ENCODE data around the gene DUSP7. TPM values are rescaled to one million over a fixed set of nuclear protein-coding genes. Genes with fewer than 3 reads are reported as not detected.
"Not testable (repeated sequence)": the region's sequence is repeated elsewhere in the genome, so short reads cannot be mapped to it uniquely, and the experiment has no call there.

DUSP7 gene
- total RNA-seq, 1 donor from 2014 or later, result 30.3 TPM

GRCh38 chr3:52033748-52034147 is 22.6 kb downstream of the DUSP7 start:
- not testable (repeated sequence) for H3K27me3 Mint-ChIP-seq (ENCODE audit: low read depth)

GRCh38 chr3:52032702-52033408 is 23.5 kb downstream of the DUSP7 start:
- intact Hi-C loops (cut with micrococcal nuclease), result no loop called here
- Mint-ChIP-seq H3K4me1 (ENCODE audit: low read depth) (no peaks in the 10 kb centered on the region), H3K4me3 (ENCODE audit: low read depth) (no peak overlapping the region), H3K27ac (no peak overlapping the region), H3K27me3 (ENCODE audit: low read depth) (no peaks in the 10 kb centered on the region), H3K36me3 (ENCODE audit: low read depth) (no peaks in the 10 kb centered on the region), H3K9me3 (no peaks in the 10 kb centered on the region)
- DNase-seq (ENCODE audit: low spot score), result no peak

More at GRCh38 chr3:52033748-52034147, 22.6 kb downstream of the DUSP7 start:
- intact Hi-C loops (cut with micrococcal nuclease); H3K27ac Mint-ChIP-seq; H3K9me3 Mint-ChIP-seq; DNase-seq (ENCODE audit: low spot score); H3K36me3 Mint-ChIP-seq (ENCODE audit: low read depth); H3K4me1 Mint-ChIP-seq (ENCODE audit: low read depth); H3K4me3 Mint-ChIP-seq (ENCODE audit: low read depth): not testable (repeated sequence)

- intact Hi-C loops (cut with micrococcal nuclease), result no loop called here
- no peak overlapping the region for H3K4me3 Mint-ChIP-seq (ENCODE audit: low read depth)
- no peaks in the 10 kb centered on the region for H3K4me1 Mint-ChIP-seq (ENCODE audit: low read depth)
- no peak overlapping the region for H3K27ac Mint-ChIP-seq
- DNase-seq (ENCODE audit: low spot score), result no peak
- no peaks in the 10 kb centered on the region for H3K9me3 Mint-ChIP-seq
- H3K27me3 Mint-ChIP-seq (ENCODE audit: low read depth), result no peaks in the 10 kb centered on the region
- H3K36me3 Mint-ChIP-seq (ENCODE audit: low read depth), result no peaks in the 10 kb centered on the region
Measured at GRCh38 chr3:52031896-52032295, 24.5 kb downstream of the DUSP7 start.

- Mint-ChIP-seq H3K27me3 (ENCODE audit: low read depth) (peaks cover 3% of the 10 kb centered on the region), H3K4me1 (ENCODE audit: low read depth) (no peaks in the 10 kb centered on the region), H3K27ac (no peak overlapping the region), H3K4me3 (ENCODE audit: low read depth) (no peak overlapping the region), H3K36me3 (ENCODE audit: low read depth) (no peaks in the 10 kb centered on the region), H3K9me3 (no peaks in the 10 kb centered on the region)
- DNase-seq (ENCODE audit: low spot score), result no peak
- intact Hi-C loops (cut with micrococcal nuclease), result no loop called here
Measured at GRCh38 chr3:52030714-52031310, 25.6 kb downstream of the DUSP7 start.

GRCh38 chr3:52029535-52029934 is 26.8 kb downstream of the DUSP7 start:
- Mint-ChIP-seq H3K27me3 (ENCODE audit: low read depth) (peaks cover 3% of the 10 kb centered on the region), H3K27ac (no peak overlapping the region), H3K9me3 (no peaks in the 10 kb centered on the region), H3K4me1 (ENCODE audit: low read depth) (no peaks in the 10 kb centered on the region), H3K4me3 (ENCODE audit: low read depth) (no peak overlapping the region), H3K36me3 (ENCODE audit: low read depth) (no peaks in the 10 kb centered on the region)
- no peak for DNase-seq (ENCODE audit: low spot score)
- intact Hi-C loops (cut with micrococcal nuclease), result no loop called here

GRCh38 chr3:52029053-52029452 is 27.3 kb downstream of the DUSP7 start:
- Mint-ChIP-seq H3K27ac (no peak overlapping the region), H3K36me3 (ENCODE audit: low read depth) (no peaks in the 10 kb centered on the region), H3K27me3 (ENCODE audit: low read depth) (peaks cover 3% of the 10 kb centered on the region), H3K4me3 (ENCODE audit: low read depth) (no peak overlapping the region), H3K9me3 (no peaks in the 10 kb centered on the region), H3K4me1 (ENCODE audit: low read depth) (no peaks in the 10 kb centered on the region)
- no peak for DNase-seq (ENCODE audit: low spot score)
- intact Hi-C loops (cut with micrococcal nuclease), result no loop called here

- Mint-ChIP-seq H3K27ac (no peak overlapping the region), H3K27me3 (ENCODE audit: low read depth) (peaks cover 3% of the 10 kb centered on the region), H3K9me3 (no peaks in the 10 kb centered on the region), H3K36me3 (ENCODE audit: low read depth) (no peaks in the 10 kb centered on the region), H3K4me3 (ENCODE audit: low read depth) (no peak overlapping the region), H3K4me1 (ENCODE audit: low read depth) (no peaks in the 10 kb centered on the region)
- intact Hi-C loops (cut with micrococcal nuclease), result no loop called here
- DNase-seq (ENCODE audit: low spot score), result no peak
Measured at GRCh38 chr3:52028572-52028971, 27.8 kb downstream of the DUSP7 start.

- H3K27me3 Mint-ChIP-seq (ENCODE audit: low read depth), result peaks cover 3% of the 10 kb centered on the region
- H3K4me3 Mint-ChIP-seq (ENCODE audit: low read depth), result no peak overlapping the region
- no peak overlapping the region for H3K27ac Mint-ChIP-seq
- no peak for DNase-seq (ENCODE audit: low spot score)
- no peaks in the 10 kb centered on the region for H3K9me3 Mint-ChIP-seq
- intact Hi-C loops (cut with micrococcal nuclease), result no loop called here
- H3K36me3 Mint-ChIP-seq (ENCODE audit: low read depth), result no peaks in the 10 kb centered on the region
- no peaks in the 10 kb centered on the region for H3K4me1 Mint-ChIP-seq (ENCODE audit: low read depth)
Measured at GRCh38 chr3:52026041-52026440, 30.3 kb downstream of the DUSP7 start.

GRCh38 chr3:52025453-52025852 is 30.9 kb downstream of the DUSP7 start:
- Mint-ChIP-seq H3K36me3 (ENCODE audit: low read depth) (no peaks in the 10 kb centered on the region), H3K4me1 (ENCODE audit: low read depth) (no peaks in the 10 kb centered on the region), H3K9me3 (no peaks in the 10 kb centered on the region), H3K27ac (no peak overlapping the region), H3K4me3 (ENCODE audit: low read depth) (no peak overlapping the region), H3K27me3 (ENCODE audit: low read depth) (peaks cover 3% of the 10 kb centered on the region)
- DNase-seq (ENCODE audit: low spot score), result no peak
- intact Hi-C loops (cut with micrococcal nuclease), result no loop called here

- H3K27me3 Mint-ChIP-seq (ENCODE audit: low read depth), result peaks cover 3% of the 10 kb centered on the region
- H3K4me3 Mint-ChIP-seq (ENCODE audit: low read depth), result no peak overlapping the region
- H3K4me1 Mint-ChIP-seq (ENCODE audit: low read depth), result no peaks in the 10 kb centered on the region
- intact Hi-C loops (cut with micrococcal nuclease), result no loop called here
- H3K27ac Mint-ChIP-seq, result no peak overlapping the region
- DNase-seq (ENCODE audit: low spot score), result no peak
- no peaks in the 10 kb centered on the region for H3K36me3 Mint-ChIP-seq (ENCODE audit: low read depth)
- H3K9me3 Mint-ChIP-seq, result no peaks in the 10 kb centered on the region
Measured at GRCh38 chr3:52024765-52025452, 31.5 kb downstream of the DUSP7 start.

GRCh38 chr3:52023860-52024764 is 32.3 kb downstream of the DUSP7 start:
- peaks cover 3% of the 10 kb centered on the region for H3K27me3 Mint-ChIP-seq (ENCODE audit: low read depth)
- no peak overlapping the region for H3K27ac Mint-ChIP-seq
- intact Hi-C loops (cut with micrococcal nuclease), result no loop called here
- H3K9me3 Mint-ChIP-seq, result no peaks in the 10 kb centered on the region
- no peak overlapping the region for H3K4me3 Mint-ChIP-seq (ENCODE audit: low read depth)
- H3K4me1 Mint-ChIP-seq (ENCODE audit: low read depth), result no peaks in the 10 kb centered on the region
- H3K36me3 Mint-ChIP-seq (ENCODE audit: low read depth), result no peaks in the 10 kb centered on the region
- no peak for DNase-seq (ENCODE audit: low spot score)

- intact Hi-C loops (cut with micrococcal nuclease), result no loop called here
- peaks cover 3% of the 10 kb centered on the region for H3K27me3 Mint-ChIP-seq (ENCODE audit: low read depth)
- DNase-seq (ENCODE audit: low spot score), result no peak
- H3K9me3 Mint-ChIP-seq, result no peaks in the 10 kb centered on the region
- H3K27ac Mint-ChIP-seq, result no peak overlapping the region
- H3K4me1 Mint-ChIP-seq (ENCODE audit: low read depth), result no peaks in the 10 kb centered on the region
- H3K4me3 Mint-ChIP-seq (ENCODE audit: low read depth), result no peak overlapping the region
- H3K36me3 Mint-ChIP-seq (ENCODE audit: low read depth), result no peaks in the 10 kb centered on the region
Measured at GRCh38 chr3:52023101-52023770, 33.1 kb downstream of the DUSP7 start.

Data from activated T-helper 2 cell treated with anti-CD3 and anti-CD28 coated beads, Interferon-gamma antibody, Interleukin-2, Interleukin-4, amounts not matched to agents 10 μg/mL and 5 μg/mL and 100 μg/mL, durations not matched to agents 14 hours and 24 hours and 36 hours (primary cell).